Activated CD4-positive, CD25-positive, alpha-beta regulatory T cell treated with anti-CD3 and anti-CD28 coated beads, Interleukin-2, amount 50 U/mL, for 72 hours (primary cell): ENCODE results near the gene ARHGEF37.

Experiments
- DNase-seq: peaks from one replicate; pipeline ENCODE4 v3.0.0; 2021

ARHGEF37 gene

GRCh38 chr5:149605354-149605997 lies 24.2 kb downstream of the ARHGEF37 start:
- DNase-seq, result no peak

DNA sequence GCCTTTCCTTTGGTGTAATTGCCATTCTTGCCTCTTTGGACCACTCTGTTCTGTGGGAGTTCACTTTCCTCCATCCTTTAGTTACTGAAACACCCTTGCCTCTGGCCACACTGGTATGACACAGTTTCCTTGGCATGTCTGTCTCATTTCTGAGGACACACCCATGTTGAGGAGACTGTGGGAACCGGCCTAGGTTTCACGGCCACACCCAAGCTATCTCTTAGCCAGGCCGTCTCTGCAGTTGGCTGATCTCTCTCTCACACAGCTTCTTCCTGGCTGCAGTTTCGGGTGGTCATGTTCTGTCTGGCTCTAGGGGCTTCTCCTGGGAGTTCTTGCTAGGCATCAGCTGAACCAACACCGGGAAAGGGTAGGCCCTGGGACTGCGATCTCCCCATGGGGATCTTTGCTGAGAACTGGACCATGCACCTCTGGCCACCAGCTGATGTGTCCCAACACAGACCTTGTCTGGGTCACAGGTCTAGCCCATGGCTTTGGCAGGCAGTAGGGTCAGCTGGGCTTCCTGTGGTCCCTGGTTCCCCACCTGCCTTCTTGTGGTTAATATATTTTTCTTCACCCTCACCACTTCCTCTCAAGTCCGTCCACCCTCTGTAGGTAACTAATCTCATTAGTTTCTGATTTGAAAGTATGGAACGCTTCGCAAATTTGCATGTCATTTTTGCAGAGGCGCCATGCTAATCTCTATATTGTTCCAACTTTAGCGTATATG lies 24.9 kb downstream of the ARHGEF37 start:
- DNase-seq, result no peak

DNA sequence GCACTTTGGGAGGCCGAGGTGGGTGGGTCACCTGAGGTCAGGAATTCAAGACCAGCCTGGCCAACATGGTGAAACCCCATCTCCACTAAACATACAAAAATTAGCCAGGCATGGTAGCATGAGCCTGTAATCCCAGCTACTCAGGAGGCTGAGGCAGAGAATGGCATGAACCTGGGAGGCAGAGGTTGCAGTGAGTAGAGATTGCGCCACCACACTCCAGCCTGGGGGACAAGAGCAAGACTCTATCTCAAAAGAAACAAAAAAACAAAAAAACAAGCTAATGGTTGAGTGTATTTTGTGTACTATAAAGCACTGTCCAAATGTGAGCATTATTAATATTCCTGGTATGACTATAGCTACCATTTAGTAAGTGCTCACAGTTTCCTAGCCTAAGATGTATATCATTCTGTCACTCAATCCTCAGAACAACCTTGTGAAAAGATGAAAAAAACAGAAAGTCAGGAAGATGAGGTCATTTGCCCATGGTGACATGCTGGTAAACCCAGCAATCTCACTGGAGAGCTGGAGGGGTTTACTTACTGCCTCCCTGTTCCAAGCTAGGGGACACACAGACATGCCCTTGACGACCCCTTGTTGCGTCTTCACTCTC lies 27.7 kb downstream of the ARHGEF37 start:
- no peak for DNase-seq

DNA sequence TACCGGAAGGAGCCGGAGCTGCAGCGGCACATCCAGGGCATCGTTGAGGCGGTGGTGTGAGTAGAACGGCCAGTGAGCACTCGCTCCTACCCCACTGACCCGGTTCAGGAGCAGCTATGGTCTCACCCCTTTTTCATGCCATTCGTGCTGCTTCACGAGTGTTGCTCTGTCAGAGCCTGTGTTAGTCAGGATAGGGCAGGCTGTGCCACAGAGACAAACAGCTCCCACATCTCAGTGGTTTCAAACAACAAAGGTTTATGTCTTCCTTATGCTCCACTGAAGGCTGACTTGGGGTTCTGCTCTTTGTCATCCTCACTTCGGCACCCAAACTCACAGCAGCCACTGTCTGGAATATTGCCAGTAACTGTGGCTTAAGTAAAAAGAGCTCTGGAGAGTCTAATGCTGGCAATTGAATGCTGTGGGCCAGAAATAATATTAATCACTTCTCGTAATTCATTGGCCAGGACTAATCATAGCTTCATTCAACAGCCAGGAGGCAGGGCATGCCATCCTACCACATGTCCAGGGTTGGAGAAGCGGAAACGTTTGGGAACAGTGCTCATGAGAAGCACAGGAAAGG lies 28.4 kb downstream of the ARHGEF37 start:
- DNase-seq, result no peak

DNA sequence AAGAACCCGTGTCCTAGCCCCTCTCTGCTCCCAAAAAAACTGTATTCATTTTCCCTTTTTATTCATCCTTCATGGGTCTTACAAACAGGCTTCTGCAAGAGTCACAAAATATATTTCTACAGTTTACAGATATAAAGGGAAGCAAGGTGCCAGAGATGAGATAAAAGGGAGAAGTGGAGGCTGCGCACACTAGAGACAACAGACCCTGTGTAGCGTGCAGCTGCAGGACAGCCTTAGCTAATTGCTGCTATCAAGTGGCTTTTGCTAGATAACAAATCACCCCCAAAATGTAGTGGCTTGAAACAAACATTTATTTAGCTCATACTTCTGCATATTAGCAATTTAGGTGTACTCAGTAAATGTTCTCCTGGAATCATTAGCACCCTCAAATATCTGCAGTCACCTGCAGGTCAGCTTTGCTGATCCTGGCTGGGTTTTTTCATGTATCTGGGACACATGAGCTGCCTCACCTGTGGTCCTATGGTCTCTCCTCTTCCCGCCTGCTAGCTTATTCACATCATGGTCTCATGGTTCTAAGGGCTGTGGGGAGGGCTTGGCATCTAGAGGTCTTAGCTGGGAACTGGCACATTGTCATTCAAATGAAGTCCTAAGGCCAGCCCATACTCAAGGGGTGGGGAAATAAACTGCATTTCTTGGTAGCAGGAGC lies 29.4 kb downstream of the ARHGEF37 start:
- no peak for DNase-seq

GRCh38 chr5:149611326-149611725 lies 30.0 kb downstream of the ARHGEF37 start:
- no peak for DNase-seq

DNA sequence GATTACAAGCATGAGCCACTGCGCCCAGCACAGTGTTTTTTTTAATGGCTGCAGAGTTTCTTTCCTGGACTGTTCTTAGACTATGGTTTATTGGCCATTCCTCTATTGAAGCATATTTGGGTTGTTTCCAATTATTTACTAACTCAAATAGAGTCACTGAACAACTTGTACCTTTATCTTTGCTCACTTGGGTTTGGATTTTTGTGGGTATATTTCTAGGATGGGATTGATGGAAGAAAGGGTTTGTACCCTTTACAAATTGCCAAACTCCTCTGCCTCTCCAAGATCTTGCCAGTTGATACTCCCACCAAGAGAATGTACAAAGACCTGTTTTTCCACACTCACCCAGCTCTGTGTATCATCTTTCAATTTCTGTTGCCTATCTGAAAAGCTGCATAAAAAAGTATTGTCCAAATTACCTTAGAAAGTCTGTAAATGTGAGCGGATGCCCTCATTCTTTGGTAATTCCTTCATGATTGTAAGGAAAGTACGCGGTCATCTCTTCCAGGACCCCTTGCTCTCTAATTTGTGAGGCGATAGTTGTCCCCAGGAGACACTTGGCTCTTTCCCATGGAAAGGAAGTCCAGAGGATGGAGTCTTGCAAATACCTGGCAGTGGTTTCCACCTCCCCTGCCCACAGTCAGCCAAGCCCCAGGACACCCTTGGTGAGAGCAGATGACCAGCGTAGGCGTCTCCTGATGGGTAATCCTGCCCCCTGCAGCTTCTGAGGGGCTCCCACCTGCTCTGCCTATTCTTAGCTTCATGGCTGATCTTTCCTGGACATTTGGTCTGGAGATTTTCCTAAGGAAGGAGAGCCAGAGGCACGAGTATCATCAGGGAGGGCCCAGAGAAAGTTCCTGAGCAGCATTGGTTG lies 33.0 kb downstream of the ARHGEF37 start:
- no peak for DNase-seq

DNA sequence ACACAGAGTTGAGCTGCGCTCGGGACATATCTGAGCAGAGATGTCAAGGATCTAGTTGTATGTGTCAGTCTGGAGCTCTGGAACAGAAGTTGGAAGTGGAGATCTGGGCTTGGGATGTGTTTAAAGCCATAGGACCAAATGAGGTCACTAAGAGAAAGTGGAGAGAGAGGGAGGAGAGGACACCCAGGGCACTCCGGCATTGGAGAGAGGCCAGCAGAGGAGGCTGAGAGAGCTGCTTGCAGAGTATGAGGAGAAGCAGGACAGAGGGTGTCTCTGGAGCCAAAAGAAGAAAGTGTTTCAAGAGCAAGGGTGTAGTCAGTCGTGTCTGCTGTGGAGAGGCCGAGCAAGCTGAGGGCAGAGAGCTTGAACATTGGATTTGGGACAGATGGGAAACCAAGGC lies 34.7 kb downstream of the ARHGEF37 start:
- DNase-seq, result no peak

DNA sequence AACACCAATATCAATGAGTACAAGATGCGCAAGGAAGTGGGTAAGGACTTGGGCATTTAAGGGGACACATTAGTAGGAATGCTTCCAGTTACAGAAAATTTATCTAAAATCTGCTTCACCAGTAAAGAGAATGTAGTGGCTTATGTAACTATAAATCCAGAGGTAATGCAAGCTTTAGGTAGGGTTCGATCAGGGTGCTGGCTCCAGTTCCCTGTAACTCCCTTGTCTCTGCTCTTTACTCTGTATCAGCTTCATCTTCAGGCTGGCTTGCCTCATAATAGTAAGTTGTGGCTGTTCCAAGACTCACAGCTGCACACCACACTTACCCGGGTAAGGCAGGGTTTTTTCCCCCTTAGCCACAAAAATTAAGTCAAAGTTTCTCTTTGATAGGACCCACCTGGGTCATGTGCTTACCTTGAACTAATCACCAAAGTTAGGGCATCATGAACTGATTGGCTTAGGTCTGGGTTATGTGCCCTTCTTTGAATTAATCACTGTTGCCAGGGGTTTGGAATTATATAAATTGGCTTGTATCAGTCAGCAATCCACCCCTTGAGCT lies 35.5 kb downstream of the ARHGEF37 start:
- DNase-seq, result no peak

- DNase-seq, result no peak
Measured at GRCh38 chr5:149617760-149618306, 36.5 kb downstream of the ARHGEF37 start.

GRCh38 chr5:149618581-149619248 lies 37.4 kb downstream of the ARHGEF37 start:
- no peak for DNase-seq

DNA sequence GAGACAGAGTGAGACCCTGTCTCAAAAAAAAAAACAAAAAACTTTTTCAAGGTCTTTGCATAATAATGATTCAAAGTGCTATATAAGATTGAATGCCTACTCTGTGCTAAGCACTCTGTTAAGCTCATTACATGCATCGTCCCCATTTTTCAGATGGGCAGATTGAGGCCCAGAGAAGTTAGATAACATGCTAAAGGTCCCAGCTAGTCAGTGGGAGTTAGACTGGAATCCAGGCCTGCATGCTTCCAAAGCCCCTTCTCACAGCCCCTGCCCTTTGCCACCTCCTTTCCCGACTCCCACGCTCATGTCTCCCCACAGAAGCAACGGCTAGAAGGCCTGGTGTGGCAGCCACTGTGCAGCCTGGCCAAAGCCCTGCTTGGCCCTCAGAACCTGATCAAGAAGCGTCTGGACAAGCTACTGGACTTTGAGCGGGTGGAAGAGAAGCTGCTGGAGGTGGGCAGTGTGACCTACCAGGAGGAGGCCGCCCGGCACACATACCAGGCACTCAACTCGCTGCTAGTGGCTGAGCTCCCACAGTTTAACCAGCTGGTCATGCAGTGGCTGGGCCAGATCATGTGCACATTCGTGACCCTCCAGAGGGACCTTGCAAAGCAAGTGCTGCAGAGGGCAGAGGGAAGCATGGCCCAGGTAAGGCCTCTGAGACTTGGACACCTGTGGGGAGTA lies 40.3 kb downstream of the ARHGEF37 start:
- DNase-seq, result no peak

DNA sequence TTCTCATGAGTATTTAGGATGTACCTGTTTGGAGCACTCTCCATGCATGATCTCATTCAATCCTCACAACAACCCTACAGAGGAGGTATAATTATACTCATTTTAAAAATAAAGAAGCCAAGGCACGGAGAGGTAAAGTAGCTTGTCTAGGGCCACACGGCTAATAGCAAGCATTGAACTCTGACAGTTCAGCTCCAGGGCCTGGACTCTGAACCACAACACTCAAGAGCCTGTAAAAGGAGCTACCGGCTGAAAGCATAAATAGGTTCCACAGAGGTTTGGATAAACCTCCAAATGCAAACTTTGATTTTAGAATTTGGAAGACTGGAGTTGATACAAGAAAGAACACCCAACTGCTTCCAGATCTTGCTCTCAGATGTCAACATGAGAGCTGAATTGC lies 41.2 kb downstream of the ARHGEF37 start:
- no peak for DNase-seq

DNA sequence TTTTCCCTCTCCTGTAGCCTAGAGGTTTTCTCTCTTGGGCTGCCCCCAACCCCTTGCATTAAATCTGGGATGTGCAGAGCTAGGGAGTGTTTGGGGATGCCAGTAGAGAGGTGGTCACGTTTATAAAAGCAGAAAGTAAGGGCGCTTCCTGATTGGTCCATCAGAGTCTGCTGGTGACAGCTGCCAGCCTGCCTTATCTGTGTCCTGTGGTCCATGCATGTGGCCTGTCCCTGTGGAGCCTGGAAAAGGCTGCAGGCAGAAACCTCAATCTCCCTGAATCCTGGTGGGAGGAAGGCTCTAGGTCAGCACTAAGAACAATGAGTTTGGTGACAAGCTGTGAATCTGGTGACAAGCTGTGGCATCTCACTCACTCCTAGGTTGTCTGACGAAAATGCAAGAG lies 42.2 kb downstream of the ARHGEF37 start:
- no peak for DNase-seq

GRCh38 chr5:149627070-149627469 lies 45.8 kb downstream of the ARHGEF37 start:
- DNase-seq, result no peak

DNA sequence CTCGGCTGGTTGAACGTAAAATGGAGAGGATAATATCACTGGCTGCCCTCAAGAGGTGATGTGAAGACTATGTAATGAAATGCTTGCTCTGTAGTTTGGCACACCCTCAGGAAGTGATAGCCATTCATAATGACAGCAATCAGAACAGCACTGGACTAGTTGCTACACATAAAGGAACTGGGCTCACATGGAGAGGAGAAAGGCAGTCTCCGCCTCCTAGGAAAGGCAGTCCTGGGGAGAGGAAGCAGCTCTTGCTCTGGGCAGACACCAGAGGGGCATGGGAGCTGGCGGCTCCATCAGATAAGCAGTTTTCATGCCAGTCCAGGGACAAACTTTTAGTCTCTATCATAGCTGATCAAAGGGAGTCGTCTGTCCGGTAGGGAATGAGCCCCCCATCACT lies 46.9 kb downstream of the ARHGEF37 start:
- DNase-seq, result no peak

DNA sequence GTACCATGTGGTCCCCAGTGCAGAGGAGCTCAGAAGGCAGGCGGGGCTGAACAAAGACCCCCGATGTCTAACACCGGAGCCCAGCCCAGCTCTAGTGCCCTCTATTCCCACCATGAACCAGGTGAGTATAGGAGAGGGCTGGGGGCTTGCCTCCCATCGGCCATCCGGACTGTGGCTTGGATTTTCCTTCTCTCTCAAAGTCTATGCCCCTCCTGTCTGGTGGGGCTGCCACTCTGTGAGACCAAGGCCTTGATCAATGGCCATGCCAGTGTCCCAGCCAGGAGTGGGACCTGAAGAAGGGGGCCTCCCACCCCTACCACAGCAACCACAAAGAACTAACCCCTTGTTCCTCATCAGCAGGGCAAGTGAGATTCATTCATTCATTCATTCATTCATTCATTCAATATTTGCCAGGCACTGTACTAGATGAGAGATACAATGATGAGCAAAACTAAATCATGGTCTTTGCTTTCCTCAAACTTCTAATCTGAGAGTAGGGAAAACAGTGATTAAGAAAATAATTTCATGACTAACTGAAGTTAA lies 47.6 kb downstream of the ARHGEF37 start:
- no peak for DNase-seq

- DNase-seq, result no peak
Measured at GRCh38 chr5:149629421-149629820, 48.1 kb downstream of the ARHGEF37 start.

DNA sequence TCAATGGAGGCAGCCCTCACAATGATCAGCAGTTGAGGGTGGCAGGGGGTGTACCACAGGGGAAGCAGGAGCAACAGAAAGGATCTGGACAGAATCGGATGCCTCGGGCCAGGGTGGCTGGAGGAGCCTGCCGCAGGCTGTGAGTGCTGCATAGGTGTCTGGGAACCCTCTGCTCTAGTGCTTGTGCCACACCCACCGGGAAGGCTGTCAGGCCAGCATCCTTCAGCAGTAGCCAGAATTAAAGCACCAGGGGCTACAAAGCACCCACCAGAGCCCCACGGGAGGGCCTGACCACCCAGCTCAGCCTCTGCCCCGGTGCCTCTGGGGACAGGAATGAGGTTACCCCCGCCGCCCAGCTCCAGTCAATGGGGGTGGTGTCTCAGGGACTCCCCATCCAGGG lies 49.0 kb downstream of the ARHGEF37 start:
- no peak for DNase-seq

- no peak for DNase-seq
Measured at GRCh38 chr5:149631506-149631905, 50.2 kb downstream of the ARHGEF37 start.
